HG03095 (cell line): ENCODE data around the gene HSPA1B.
"Not testable (repeated sequence)": the region's sequence is repeated elsewhere in the genome, so short reads cannot be mapped to it uniquely, and the experiment has no call there.

ENCODE experiments used
- ATAC-seq: cut with Tn5 transposase; IDR thresholded peaks from one replicate; pipeline ENCODE4 v1.9.1; 2021; ENCODE audit warnings: moderate library complexity; ENCODE audit not compliant: unreplicated experiment

The HSPA1B gene

DNA sequence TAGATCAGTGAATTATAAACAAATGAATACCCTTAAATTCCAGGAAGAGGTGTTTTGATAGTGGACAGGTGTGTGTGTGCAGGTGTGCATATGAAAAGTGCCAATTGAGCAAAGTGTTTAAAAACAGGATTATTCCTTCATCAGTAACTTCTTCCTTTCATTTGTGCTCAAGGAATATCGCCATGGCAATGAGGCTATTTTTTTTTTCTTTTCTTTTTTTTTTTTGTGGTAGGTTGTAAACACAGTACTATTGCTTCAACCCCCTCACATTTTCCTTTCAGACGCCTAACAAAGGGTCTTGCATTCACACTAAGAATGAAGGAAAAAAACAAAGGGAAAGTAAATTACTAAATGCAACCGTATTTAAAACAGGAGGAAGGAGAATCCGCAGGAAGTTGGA lies 2.0 kb upstream of the HSPA1B start:
- no peak for ATAC-seq

DNA sequence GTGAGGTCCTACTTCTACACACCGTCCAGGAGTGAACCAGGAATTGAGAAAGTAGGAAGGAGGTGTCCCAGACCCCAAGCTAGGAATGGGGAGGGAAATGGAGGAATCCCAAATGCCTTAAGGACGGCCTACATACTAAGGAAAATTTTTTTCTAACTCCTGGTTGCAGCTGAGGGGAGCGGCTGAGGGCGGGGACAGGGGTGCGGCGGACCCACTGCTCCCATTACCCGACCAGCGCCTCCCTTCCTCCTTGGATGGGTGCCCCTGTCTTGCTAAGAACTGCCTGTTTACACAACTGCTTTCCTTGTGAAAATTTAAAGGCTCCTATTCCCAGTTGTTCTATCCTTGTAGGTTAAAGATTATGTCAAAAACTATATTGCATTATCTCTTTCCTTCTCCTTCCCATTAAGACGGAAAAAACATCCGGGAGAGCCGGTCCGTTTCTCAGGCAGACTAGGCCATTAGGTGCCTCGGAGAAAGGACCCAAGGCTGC lies 699 bp upstream of the HSPA1B start:
- ATAC-seq, result no peak

DNA sequence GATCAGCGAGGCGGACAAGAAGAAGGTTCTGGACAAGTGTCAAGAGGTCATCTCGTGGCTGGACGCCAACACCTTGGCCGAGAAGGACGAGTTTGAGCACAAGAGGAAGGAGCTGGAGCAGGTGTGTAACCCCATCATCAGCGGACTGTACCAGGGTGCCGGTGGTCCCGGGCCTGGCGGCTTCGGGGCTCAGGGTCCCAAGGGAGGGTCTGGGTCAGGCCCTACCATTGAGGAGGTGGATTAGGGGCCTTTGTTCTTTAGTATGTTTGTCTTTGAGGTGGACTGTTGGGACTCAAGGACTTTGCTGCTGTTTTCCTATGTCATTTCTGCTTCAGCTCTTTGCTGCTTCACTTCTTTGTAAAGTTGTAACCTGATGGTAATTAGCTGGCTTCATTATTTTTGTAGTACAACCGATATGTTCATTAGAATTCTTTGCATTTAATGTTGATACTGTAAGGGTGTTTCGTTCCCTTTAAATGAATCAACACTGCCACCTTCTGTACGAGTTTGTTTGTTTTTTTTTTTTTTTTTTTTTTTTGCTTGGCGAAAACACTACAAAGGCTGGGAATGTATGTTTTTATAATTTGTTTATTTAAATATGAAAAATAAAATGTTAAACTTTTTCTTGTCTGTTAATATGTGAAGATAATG lies 2.2 kb downstream of the HSPA1B start:
- ATAC-seq, result no peak

DNA sequence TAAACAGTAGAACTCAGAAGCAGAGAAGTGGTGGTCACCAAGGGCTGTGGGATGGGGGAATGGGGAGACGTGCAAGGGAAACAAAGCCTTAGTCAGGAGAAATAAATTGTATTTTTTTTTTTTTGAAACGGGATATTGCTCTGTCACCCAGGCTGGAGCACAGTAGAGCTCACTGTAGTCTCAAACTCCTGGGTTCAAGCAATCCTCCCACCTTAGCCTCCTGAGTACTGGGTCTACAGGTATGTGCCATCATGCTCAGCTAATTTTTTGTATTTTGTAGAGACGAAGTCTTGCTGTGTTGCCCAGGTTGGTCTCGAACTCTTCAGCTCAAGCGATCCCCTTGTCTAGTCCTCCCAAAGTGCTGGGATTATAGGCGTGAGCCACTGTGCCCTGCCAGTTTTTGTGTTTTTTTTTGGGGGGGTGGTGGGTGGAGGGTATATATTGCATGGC lies 3.4 kb downstream of the HSPA1B start:
- no peak for ATAC-seq

DNA sequence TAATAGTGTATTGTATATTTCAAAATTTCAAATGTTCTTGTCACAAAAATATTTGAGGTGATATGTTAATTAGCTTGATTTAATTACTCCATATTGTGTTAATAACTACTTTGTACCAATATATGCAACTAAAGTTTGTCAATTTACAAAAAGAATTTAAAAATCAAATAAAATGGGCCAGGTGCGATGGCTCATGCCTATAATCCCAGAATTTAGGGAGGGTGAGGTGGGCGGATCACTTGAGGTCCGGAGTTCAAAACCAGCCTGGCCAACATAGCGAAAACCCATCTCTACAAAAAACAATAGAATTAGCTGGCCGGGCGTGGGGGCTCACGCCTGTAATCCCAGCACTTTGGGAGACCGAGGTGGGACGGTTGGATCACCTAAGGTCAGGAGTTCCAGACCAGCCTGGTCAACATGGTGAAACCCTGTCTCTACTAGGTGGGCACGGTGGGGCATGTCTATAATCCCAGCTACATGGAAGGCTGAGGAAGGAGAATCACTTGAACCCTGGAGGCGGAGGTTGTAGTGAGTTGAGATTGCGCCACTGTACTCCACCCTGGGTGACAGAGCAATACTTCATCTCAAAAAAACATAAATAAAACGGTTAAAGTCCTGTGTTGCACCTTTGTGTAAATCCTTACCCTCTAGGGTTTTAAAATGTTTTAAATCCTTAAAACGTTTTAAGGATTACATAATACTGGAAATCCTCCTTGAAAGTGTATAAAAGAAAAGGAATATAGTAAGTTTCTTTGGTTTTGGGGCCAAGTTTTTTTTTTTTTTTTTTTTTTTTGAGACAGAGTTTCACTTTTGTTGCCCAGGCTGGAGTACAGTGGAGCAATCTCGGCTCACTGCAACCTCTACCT lies 4.0 kb downstream of the HSPA1B start:
- no peak for ATAC-seq

DNA sequence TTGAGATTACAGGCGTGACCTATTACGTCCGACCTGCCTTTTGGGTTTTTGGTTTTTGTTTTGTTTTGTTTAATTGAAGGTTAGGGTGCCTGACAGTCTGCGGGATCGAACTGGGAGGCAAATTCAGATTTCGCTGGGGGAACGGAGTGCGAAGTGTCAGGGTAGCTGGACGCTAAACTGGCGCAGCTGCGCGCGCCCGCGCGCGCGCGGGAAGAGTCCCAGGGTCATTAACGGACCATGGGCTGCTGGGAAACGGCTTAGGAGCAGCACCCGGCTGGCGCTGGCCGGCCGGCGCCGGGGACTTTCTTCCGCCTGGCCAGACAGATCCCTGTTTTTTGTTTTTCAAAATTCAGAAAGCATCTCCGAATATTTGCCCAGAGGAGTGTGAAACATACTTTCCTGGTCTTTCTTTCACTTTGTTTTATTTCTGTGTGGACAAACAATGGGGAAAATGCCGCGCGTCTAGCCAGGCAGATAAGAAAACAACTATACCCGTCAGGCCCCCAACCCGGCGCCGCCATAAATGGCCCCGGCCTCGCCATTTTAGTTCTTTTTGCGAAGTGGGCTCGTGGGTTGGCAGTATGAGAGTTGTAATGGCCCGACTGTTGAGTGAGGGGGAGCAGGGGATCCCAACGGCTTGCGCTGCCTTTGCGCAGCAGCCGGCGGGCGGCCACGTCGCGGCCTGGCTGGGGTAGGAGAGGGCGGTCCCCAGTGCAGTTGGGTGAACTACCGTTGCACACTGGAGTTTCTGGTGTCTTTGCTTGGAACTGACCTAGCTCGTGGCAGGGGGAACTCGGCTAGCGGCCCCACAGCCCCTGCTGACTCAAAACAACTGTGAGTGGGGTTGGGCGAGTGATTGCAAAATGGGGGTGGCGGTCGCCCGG lies 7.1 kb downstream of the HSPA1B start:
- ATAC-seq, result no peak

DNA sequence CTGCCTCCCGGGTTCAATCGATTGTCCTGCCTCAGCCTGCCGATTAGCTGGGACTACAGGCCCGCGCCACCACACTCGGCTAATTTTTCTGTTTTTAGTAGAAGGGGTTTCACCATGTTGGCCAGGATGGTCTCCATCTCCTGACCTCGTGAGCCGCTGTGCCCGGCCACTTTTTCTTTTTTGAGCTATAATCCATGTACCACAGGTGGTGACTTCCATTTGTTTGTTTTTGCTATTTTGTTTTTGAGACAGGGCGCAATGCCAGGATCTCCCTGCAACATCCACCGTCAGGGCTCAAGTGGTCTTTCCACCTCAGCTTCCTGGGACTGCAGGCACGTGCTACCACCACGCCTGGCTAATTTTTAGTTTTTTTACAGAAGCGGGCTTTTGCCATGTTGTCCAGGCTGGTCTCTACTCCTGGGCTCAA lies 8.5 kb downstream of the HSPA1B start:
- ATAC-seq, result no peak

DNA sequence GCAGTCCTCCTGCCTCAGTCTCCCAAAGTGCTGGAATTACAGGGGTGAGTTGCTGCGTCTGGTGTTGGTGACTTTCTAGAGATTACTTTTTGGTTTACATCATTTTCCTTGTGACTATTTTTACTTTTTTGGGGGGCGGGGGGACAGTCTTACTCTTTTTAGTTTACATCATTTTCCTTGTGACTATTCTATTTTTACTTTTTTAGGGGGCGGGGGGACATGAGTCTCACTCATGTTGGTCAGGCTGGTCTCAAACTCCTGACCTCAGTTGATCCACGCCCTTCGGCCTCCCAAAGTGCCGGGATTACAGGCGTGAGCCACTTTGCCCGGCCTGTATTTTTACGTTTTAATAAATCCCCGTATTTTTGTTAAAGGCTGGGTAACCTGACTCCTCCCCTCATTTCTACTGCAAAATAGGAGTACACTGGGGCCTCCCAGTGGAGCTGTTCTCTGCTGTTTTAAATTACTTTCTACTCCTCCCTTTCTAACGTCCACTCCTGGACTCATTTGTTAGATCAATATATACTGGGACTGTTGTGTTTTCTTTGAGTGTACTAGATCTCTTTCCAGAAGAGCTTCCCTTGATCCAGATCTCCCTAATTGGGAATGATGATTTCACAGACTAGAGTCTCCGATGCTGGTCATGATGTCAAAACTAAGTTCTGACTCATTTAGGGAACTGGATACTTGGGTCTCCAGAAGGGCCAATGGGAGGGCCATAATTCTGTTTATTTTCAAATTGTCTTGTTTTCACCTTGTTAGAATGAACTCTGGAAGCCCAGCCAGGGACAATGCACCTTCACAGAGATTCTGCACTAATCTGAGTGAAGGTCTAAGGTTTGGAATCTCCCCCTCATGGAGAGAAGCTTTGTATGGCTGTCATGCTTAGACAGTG lies 9.2 kb downstream of the HSPA1B start:
- no peak for ATAC-seq

DNA sequence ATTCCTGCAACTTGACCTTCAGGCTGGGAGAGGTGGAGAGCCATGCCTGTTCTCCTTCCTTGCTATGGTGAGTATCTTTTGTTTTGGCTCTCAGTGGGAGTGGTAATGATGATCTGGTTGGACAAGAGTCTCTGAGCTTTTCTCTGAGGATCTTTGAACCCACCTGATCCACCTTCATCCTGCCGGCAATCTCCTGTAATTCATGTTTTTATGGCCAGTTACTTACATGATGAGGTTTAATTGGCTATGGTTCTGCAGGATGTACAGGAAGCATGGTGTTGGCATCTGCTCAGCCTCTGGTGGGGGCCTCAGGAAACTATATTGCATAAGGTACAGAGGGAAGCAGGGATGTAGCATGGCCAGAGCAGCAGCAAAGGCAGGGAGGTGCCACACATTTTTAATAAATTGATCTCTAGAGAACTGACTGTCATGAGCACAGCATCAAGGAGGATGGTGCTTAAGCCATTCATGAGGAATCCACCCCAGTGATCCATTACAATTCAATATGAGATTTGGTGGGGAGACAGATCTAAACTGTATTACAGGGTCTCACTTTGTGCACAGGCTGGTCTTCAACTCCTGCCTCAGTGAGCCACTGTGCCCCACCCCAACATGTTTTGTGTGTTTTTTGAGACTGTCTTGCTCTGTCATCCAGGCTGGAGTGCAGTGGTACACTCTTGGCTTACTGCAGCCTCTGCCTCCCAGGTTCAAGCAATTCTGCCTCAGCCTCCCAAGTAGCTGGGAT lies 10.0 kb downstream of the HSPA1B start:
- no peak for ATAC-seq

DNA sequence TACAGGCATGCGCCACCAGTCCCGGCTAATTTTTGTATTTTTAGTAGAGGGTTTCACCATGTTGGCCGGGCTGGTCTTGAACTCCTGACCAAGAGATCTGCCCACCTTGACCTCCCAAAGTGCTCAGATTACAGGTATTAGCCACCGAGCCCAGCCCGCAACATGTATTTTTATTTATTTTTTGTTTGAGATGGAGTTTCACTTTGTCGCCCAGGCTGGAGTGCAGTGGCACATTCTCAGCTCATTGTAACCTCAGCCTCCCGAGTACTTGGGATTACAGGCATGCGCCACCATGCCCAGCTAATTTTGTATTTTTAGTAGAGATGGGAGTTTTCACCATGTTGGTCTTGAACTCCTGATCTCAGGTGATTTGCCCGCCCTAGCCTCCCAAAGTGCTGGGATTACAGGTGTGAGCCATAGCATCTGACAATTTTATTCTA lies 10.6 kb downstream of the HSPA1B start:
- not testable (repeated sequence) for ATAC-seq

DNA sequence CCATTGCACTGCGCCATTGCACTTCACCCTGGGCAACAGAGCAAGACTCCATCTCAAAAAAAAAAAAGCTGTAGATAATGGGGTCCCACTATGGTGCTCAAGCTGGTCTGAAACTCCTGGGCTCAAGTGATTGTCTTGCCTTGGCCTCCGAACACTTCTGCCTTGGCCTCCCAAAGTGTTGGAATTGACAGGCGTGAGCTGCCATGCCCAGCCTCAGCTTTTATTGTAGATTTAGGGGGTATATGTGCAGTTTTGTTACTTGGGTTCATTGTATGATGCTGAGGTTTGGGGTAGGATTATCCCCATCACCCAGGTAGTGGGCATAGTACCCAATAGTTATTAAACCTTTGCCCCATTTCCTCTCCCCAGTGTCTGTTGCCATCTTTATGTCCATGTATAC lies 11.4 kb downstream of the HSPA1B start:
- ATAC-seq, result no peak

DNA sequence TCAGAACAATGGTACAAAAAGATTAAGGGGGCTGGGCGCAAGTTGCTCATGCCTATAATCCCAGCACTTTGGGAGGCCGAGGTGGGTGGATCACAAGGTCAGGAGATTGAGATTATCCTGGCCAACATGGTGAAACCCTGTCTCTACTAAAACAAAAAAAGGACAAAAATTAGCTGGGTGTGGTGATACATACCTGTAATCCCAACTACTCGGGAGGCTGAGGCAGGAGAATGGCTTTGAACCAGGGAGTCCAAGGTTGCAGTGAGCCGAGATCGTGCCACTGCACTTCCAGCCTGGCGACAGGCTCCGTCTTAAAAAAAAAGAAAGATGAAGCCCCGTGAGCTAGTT lies 12.2 kb downstream of the HSPA1B start:
- not testable (repeated sequence) for ATAC-seq

DNA sequence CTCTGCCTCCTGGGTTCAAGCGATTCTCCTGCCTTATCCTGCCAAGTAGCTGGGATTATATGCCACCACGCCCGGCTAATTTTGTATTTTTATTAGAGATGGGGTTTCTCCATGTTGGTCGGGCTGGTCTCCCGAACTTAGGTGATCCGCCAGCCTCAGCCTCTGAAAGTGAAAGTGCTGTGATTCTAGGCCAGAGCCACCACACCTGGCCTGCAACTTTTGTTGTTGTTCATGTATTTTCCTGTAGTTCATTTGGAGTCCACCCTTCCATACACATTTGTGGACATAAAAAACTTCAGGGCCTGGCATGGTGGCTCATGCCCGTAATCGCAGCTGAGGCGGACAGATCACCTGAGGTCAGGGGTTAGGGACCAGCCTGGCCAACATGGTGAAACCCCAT lies 14.5 kb downstream of the HSPA1B start:
- ATAC-seq, result no peak

DNA sequence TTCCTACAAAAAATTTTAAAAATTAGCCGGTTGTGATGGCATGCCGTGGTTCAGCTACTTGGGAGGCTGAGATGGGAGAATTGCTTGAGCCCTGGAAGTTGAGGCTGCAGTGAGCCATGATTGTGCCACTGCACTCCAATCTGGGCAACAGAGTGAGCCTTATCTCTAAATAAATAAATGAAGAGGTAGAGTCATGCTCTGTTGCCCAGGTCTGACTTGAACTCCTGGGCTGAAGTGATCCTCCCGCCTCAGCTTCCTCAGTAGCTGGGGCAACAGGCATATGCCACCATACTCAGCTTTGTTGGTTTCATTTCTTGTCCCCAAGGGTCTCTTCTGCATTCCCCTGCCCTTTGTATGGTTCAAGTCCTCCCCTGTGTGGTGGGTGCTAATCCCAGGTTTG lies 17.0 kb downstream of the HSPA1B start:
- no peak for ATAC-seq

DNA sequence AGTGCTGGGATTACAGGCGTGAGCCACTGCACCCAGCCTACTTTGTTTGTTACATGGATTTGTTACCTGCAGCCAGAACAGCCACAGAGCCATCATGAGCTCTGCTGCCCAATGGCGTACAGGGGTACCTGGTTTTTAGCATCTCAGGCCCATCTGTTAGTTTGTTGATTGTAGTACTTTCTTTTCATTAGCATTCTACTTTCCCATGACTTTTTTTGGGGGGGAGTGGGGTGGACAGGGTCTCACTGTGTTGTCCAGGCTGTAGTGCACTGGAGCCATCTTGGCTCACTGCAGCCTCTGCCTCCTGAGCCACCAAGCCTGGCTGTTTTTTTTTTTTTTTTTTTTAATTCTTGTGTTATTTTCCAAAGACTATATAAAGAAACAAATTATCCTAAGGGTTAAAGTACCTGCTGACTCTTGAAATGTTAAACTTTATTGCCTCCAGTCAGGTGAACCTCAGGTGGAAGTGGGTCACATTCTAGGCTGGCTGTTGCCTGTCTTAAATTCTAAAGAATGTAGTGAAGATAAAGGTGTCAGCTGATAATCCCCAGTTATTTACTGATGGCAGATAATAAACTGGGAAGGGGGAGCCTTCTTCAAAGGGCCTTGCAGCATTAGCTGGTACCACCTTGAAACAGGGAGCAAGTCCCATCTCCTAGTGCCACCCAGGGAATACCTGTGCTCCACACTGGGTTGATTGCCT lies 19.9 kb downstream of the HSPA1B start:
- no peak for ATAC-seq

DNA sequence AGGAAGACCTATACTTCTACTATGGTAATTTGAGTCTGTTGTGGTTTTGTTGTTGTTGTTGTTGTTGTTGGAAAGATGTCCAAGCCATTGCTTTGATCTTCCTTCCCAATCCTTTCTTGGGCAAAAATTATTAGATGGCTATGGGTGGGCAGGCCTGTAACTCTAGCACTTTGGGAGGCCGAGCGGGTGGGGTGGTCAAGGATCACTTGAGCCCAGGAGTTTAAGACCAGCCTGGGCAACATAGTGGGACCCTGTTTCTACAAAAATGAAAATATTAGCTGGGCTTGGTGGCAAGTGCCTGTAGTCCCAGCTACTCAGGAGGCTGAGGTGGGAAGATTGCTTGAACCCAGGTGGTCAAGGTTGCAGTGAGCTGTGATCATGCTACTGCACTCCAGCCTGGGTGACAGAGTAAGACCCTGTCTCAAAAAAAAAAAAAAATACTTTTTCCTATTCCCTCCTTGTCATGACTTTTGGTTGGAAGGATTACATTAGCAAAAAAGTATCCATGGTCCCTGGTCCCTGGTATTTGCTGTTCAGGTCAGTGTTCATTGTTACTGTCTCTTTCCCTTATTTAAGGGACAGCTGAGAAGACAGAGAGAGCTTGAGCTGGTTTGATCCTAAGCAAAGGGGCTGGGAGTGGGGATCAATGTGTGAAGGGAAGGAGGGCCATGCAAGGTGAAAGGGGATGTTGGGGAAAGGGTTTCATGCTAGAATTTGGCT lies 23.4 kb downstream of the HSPA1B start:
- ATAC-seq, result no peak

DNA sequence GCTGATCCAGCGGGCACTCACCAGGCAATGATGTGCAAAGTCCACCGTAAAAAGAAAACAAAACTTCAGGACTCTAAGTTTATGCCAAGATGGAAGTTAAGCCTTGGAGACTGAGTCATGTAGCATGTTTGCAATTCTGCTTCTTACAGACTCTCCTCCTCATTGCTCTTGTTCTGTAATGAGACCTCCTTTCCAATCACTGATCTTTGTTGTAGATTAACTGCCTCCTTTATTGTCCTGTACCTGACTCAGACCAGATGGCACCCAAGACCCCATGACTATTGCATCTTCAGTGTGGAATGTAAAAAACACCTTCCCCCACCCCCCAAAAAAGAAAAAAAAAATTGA lies 23.9 kb downstream of the HSPA1B start:
- ATAC-seq, result no peak

DNA sequence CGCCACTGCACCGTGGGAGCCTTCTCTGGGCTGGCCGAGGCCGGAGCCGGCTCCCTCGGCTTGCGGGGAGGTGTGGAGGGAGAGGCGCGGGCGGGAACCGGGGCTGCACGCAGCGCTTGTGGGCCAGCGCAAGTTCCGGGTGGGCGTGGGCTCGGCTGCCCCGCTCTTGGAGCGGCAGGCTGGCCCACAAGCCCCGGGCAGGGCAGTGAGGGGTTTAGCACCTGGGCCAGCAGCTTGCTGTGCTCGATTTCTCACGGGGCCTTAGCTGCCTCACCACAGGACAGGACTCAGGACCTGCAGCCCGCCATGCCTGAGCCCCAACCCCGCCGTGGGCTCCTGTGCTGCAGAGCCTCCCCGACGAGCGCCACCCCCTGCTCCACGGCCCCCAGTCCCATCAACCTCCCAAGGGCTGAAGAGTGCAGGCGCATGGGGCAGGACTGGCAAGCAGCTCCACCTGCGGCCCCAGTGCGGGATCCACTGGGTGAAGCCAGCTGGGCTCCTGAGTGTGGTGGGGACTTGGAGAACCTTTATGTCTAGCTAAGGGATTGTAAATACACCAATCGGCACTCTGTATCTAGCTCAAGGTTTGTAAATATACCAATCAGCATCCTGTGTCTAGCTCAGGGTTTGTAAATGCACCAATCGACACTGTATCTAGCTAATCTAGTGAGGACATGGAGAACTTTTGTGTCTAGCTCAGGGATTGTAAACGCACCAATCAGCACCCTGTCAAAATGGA lies 24.6 kb downstream of the HSPA1B start:
- not testable (repeated sequence) for ATAC-seq
